Mucosa of stomach (tissue), 1 donor: ENCODE measurements around the gene ZNF182.
"Not testable (repeated sequence)": the region's sequence is repeated elsewhere in the genome, so short reads cannot be mapped to it uniquely, and the experiment has no call there.

Source experiments
- H3K27me3 ChIP-seq: one replicate; pipeline ENCODE4 v1.7.0; 2013; ENCODE audit warnings: mild to moderate bottlenecking, low read length; ENCODE audit not compliant: control insufficient read depth, insufficient read depth
- H3K36me3 ChIP-seq: one replicate; pipeline ENCODE4 v1.7.0; 2013; ENCODE audit warnings: low read length; ENCODE audit not compliant: control insufficient read depth, insufficient read depth
- H3K4me1 ChIP-seq: one replicate; pipeline ENCODE4 v1.7.0; 2013; ENCODE audit warnings: mild to moderate bottlenecking, low read length; ENCODE audit not compliant: control insufficient read depth, insufficient read depth
- H3K4me3 ChIP-seq: one replicate; pipeline ENCODE4 v1.7.0; 2013; ENCODE audit warnings: low read length
- H3K9ac ChIP-seq: one replicate; pipeline ENCODE4 v1.7.0; 2013; ENCODE audit warnings: mild to moderate bottlenecking, low read length, moderate library complexity
- H3K9me3 ChIP-seq: one replicate; pipeline ENCODE4 v1.7.0; 2013; ENCODE audit warnings: mild to moderate bottlenecking, low read length, moderate library complexity; ENCODE audit not compliant: control insufficient read depth
- donor health status: Pancreatic carcinoma.

The ZNF182 gene

DNA sequence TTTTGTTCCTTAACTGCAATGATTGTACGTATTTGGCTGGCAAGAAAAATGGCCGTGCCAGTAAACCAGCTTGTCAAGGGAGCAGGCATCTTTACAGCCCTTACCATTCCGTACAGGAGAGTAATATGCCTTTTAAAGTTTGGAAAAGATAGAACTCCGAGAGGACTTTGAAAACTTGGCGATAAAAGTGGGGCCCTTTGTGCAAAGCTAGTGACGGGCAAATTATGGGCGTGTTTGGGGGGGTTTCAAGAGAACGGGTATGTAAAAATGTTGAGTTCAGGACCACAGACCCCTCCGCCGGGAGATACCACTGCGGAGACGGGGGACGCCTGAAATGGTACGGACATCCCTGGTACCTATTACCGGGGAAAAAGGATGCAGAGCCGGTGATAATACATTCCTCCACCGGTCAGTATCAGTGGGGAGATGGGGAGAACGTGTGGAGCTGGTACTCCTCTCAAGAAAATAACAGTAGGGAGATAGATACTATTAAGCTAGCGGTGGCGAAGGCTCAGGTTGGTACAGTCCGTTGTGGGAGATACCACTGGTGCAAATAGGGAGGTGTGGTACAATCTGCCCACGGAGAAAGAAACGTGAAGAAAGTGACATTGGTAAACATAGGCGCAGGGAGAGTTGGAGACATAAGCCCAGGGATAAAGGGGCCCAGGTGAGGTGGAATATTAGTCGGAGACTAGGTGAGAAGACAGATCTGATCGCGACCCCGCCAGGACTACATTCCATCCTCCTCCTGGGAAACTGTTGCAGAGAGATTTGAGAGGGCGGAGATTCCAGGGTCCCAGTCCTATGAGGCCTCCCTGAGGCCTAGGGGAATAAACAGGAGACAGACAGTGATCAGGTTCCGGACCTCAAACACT lies 17.5 kb upstream of the ZNF182 start:
- Histone ChIP-seq H3K9me3 (no peaks in the 10 kb centered on the region), H3K27me3 (no peaks in the 10 kb centered on the region), H3K9ac (peak overlapping the region; percentile 82), H3K4me3 (peak overlapping the region; percentile 71), H3K4me1 (no peaks in the 10 kb centered on the region), H3K36me3 (no peaks in the 10 kb centered on the region)

DNA sequence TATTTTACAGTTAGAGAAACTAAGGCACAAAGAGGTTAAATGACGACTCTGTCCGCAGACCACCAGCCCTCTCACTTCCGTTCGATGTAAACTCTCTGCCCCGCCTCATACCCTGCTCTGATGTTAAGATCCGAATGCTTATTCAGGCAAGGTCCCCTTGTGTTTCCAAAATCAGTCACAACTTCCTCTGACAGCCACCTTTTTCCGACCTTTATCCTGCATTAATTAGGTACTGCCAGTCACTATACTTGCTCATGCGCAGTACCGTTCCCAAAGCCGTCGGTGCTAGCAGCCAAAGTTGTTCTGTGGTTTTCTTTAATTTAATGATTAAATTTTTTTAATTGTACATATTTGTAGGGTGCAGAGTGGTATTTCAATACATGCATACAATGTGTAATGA lies 16.7 kb upstream of the ZNF182 start:
- H3K4me1 ChIP-seq, H3K9me3 ChIP-seq, H3K4me3 ChIP-seq, H3K27me3 ChIP-seq, H3K36me3 ChIP-seq, H3K9ac ChIP-seq: not testable (repeated sequence)

DNA sequence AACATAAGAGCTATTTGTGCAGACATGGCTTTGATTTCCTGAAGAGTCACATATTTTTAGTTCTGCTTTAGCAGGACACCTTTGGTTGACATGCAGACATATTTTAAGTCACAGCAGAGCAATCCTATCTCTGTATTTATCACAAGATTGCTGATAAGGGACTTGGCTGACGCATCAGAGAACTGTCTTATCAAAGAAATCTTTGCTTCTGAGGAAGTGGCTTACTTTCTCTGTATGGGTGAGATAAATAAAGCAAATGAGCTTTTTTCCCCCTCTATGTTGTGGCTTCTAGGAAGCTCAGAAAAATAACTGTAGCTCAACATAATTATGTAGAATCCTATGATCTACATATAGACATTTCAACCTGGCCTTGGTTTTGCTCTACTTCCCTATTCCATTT lies 16.1 kb upstream of the ZNF182 start:
- H3K4me1 ChIP-seq, H3K9ac ChIP-seq, H3K9me3 ChIP-seq, H3K36me3 ChIP-seq, H3K27me3 ChIP-seq, H3K4me3 ChIP-seq: not testable (repeated sequence)

DNA sequence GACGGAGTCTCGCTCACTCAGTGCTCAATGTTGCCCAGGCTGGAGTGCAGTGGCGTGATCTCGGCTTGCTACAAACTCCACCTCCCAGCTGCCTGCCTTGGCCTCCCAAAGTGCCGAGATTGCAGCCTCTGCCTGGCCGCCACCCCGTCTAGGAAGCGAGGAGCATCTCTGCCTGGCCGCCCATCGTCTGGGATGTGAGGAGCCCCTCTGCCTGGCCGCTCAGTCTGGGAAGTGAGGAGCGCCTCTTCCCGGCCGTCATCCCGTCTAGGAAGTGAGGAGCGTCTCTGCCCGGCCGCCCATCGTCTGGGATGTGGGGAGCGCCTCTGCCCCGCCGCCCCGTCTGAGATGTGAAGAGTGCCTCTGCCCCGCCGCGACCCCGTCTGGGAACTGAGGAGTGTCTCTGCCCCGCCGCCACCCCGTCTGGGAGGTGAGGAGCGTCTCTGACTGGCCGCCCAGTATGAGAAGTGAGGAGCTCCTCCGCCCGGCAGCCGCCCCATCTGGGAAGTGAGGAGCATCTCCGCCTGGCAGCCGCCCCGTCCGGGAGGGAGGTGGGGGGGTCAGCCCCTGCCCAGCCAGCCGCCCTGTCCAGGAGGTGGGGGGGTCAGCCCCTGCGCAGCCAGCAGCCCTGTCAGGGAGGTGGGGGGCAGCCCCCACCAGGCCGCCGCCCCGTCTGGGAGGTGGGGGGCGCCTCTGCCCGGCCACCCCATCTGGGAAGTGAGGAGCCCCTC lies 13.0 kb upstream of the ZNF182 start:
- not testable (repeated sequence) for H3K4me1 ChIP-seq, H3K9me3 ChIP-seq, H3K9ac ChIP-seq, H3K4me3 ChIP-seq, H3K27me3 ChIP-seq, H3K36me3 ChIP-seq

DNA sequence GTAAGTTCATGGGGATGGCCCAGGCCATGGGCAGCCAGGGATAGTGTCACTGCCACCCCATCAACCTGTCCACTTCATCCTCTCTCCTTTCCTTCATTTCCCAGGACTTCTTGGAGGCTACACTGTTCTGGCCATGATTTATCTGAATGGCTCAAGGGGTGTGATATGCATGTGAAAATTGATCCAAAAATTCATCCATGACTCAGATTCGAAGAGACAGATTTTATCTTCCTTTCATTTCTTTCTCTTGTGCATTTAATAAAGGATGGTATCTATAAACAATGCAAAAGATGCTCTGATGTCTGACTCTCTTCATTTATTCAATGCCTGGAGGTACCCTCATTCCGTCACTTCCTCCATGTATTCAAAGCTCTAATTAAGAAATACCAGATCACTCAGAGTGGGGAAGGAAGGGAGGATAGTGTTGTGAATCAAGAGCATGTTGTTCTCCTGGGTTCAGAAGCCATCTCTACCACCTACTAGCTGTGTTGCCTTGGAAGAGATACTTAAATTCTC lies 5.7 kb upstream of the ZNF182 start:
- not testable (repeated sequence) for H3K4me3 ChIP-seq, H3K4me1 ChIP-seq, H3K9me3 ChIP-seq

GRCh38 chrX:48006688-48007087 lies 2.9 kb upstream of the ZNF182 start, which contains the start of gene SPACA5:
Gene SPACA5 (plus strand): TSS chrX:48006988. CDS start chrX:48007803, 815 bp downstream.
- not testable (repeated sequence) for H3K36me3 ChIP-seq, H3K9me3 ChIP-seq, H3K9ac ChIP-seq

More for the DNA sequence above, 5.7 kb upstream of the ZNF182 start:
- not testable (repeated sequence) for H3K36me3 ChIP-seq, H3K27me3 ChIP-seq, H3K9ac ChIP-seq

DNA sequence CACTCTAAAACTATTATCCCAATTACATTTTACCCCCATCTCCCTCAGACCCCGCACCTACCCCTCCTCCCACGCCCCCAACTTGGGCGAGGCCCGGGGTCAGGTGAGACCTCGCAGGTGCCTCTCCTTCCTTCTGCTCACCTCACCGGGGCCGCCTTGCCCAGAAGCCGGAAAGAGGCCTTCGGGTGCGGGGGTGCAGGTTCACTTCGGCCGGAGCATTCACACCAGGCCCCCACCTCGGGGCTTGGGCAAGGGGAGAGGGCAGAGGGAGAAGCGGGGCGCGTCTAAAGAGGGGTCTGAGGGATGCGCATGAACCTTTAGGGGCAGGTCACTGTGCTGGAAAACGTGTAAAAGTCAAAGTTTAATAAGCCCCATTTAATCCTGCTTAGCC lies 427 bp downstream of the ZNF182 start:
- H3K9ac ChIP-seq, result peak overlapping the region; percentile 75
- H3K27me3 ChIP-seq, result no peaks in the 10 kb centered on the region

More at GRCh38 chrX:48006688-48007087, 2.9 kb upstream of the ZNF182 start, which contains the start of gene SPACA5:
- H3K4me1 ChIP-seq, H3K4me3 ChIP-seq, H3K27me3 ChIP-seq: not testable (repeated sequence)

DNA sequence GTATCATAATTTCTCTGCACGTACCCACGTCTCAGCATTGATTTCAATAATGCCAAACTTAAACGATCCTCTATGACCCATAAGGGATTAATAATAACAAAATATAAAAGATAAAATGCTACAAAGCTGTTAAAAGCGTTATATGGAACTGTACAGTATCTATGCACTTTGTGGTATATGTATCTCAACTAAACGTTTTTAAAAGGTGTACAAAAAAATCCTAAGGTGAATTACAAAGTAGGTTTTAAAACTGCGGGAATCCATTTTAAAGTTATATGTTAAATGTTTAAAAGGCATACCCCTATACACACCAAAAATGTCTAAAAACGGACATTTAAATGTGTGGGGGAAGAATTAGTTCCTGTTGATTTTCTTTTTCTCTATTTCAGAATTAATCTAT lies 860 bp downstream of the ZNF182 start:
- H3K27me3 ChIP-seq, result no peaks in the 10 kb centered on the region

More for the DNA sequence above, 427 bp downstream of the ZNF182 start:
- no peaks in the 10 kb centered on the region for H3K36me3 ChIP-seq
- H3K4me3 ChIP-seq, result peak overlapping the region; percentile 67
- H3K4me1 ChIP-seq, result no peaks in the 10 kb centered on the region
- H3K9me3 ChIP-seq, result no peaks in the 10 kb centered on the region

DNA sequence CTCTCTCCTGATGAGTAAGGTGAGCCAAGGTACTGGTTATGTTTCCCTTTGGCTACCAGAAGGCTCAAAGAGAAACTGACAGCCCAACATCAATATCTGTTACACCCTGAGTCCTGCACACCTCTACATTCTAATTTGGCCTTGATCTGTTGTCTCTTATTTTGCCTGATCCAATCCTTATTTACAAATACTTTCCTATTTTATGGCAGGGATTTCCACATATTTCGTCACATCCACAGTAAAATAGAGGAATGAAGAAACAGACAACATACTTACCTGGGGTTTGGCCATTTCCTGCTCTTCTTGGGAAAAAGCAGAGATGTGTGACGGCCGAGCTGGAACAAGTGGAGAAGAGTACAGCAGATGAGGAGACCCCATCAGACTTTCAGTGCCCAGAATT lies 1.5 kb downstream of the ZNF182 start:
- Histone ChIP-seq H3K4me1 (no peaks in the 10 kb centered on the region), H3K36me3 (no peaks in the 10 kb centered on the region), H3K9ac (no peak overlapping the region), H3K27me3 (no peaks in the 10 kb centered on the region), H3K4me3 (no peak overlapping the region), H3K9me3 (no peaks in the 10 kb centered on the region)

More for the DNA sequence above, 860 bp downstream of the ZNF182 start:
- Histone ChIP-seq H3K9me3 (no peaks in the 10 kb centered on the region), H3K9ac (peak overlapping the region; percentile 75), H3K36me3 (no peaks in the 10 kb centered on the region), H3K4me1 (no peaks in the 10 kb centered on the region), H3K4me3 (no peak overlapping the region)

- Histone ChIP-seq H3K27me3 (no peaks in the 10 kb centered on the region), H3K4me1 (no peaks in the 10 kb centered on the region), H3K4me3 (no peak overlapping the region), H3K9ac (no peak overlapping the region), H3K9me3 (no peaks in the 10 kb centered on the region), H3K36me3 (no peaks in the 10 kb centered on the region)
Observed at GRCh38 chrX:48001260-48001659, 2.5 kb downstream of the ZNF182 start.

- Histone ChIP-seq H3K27me3 (no peaks in the 10 kb centered on the region), H3K9me3 (no peaks in the 10 kb centered on the region), H3K36me3 (no peaks in the 10 kb centered on the region), H3K4me1 (no peaks in the 10 kb centered on the region), H3K4me3 (no peak overlapping the region), H3K9ac (no peak overlapping the region)
Observed at GRCh38 chrX:47992669-47993068, 11.1 kb downstream of the ZNF182 start.

- H3K4me1 ChIP-seq, result no peaks in the 10 kb centered on the region
- no peaks in the 10 kb centered on the region for H3K9me3 ChIP-seq
- no peaks in the 10 kb centered on the region for H3K27me3 ChIP-seq
- H3K36me3 ChIP-seq, result no peaks in the 10 kb centered on the region
- H3K4me3 ChIP-seq, result no peak overlapping the region
- no peak overlapping the region for H3K9ac ChIP-seq
Observed at GRCh38 chrX:47992095-47992380, 11.8 kb downstream of the ZNF182 start.
